Stimulated activated CD4-positive, alpha-beta T cell treated with anti-CD3 and anti-CD28 coated beads, Interleukin-4, amount 100 ng/mL, for 48 hours (primary cell): Measurements from ENCODE around the gene NPR3.

Experiments used
- DNase-seq, 2 donors: peaks; one replicate each; pipeline ENCODE4 v3.0.0-alpha.2; 2020; ENCODE audit warnings: low read depth in 2 of 2

NPR3 gene

GRCh38 chr5:32711681-32712480, 760 bp downstream of the NPR3 start:
- DNase-seq = no peak

GRCh38 chr5:32712481-32713360, 1.6 kb downstream of the NPR3 start:
- DNase-seq = no peak

DNA sequence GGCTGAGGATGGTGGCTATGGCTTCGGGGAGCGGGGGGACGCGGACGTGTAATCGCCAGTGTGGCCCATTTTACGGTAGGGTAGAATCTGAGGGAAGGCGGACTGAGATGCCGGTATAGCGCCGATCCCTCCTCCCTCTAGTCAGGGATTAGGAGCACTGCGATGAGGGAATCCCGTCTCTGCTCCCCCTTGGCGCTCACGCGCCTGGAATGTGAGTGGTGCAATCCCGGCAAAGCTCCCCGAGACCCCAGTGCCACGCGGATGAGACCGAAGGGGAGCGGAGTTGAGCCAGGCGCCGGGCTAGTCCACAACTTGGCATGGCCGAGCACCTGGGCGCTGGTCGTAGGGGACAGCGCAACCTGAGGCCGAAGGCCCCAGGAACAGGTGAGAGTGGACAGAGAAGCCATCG, 2.2 kb downstream of the NPR3 start:
- no peak for DNase-seq

- DNase-seq = no peak
These were observed 2.8 kb downstream of the NPR3 start for GRCh38 chr5:32713770-32714381.

- no peak for DNase-seq
These were observed 3.7 kb downstream of the NPR3 start for GRCh38 chr5:32714836-32715235.

DNA sequence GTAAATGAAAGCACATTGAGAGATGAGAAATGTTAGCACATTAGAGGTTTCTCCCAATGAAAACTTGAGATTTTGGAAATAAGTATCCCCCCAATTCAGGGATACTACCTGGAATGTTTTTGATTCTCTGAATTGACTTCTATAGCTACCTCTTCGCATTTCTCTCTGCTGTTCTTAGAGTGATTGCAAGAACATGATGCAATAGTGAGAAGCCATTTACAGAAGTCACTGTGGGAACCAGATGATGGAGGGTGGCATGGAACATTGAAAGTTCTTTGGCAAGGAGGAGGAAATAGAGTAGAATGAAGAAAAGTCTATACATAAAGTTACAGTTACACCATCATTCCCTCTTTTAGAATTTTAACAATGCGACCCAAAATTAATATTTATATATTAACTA, 9.2 kb downstream of the NPR3 start:
- DNase-seq = no peak

DNA sequence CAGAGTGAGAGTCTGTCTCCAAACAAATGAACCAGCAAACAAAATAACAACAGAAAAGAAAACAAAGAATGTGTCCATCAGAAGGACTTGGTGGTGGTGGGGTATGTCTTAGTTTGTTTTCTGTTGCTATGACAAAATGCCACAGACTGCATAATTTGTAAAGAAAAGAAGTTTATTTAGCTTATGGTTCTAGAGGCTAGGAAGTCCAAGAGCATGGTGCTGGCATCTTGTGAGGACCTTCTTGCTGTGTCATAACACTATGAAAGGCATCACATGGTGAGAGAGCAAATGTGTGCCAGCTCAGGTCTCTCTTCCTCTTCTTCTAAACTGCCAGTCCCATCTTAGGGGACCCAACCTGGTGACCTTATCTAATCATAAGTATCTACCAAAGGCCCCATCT, 10.5 kb downstream of the NPR3 start:
- DNase-seq = no peak

DNA sequence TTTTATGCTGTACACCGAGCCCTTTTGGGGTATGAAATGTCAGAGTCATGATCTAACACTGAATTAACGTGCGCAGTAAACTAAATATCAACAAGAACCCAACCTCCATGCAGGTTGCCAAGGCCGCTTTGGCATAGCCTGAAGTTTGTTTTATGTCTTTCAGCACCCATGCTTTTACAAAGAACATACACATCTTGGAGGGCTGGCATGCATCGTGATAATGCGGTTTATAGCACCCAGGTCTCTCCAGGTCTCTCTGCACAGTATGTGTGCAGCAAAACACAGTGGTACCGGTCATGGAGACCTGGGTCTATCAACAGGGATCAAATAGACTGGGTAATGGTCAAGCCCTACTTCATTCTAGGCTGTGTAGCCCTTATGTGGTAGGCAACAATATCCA, 11.8 kb downstream of the NPR3 start:
- no peak for DNase-seq

DNA sequence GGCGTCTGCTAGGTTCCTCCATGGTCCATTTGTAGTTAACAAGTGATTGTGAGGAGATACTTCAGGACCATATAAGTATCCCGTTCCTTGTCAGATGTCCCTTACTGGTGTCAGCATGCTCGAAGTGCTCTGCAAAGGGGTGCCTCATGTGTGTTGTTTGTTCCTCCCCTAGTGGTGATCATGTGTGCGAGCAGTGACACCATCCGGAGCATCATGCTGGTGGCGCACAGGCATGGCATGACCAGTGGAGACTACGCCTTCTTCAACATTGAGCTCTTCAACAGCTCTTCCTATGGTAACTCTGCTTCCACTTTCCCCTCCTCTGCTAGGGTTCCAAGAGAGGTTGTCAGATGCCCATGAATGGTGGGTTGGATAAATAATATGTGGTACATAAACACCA, 13.4 kb downstream of the NPR3 start:
- DNase-seq = no peak

- no peak for DNase-seq
These were observed 15.0 kb downstream of the NPR3 start for GRCh38 chr5:32726086-32726557.

- DNase-seq = no peak
These were observed 18.5 kb downstream of the NPR3 start for GRCh38 chr5:32729651-32730050.

DNA sequence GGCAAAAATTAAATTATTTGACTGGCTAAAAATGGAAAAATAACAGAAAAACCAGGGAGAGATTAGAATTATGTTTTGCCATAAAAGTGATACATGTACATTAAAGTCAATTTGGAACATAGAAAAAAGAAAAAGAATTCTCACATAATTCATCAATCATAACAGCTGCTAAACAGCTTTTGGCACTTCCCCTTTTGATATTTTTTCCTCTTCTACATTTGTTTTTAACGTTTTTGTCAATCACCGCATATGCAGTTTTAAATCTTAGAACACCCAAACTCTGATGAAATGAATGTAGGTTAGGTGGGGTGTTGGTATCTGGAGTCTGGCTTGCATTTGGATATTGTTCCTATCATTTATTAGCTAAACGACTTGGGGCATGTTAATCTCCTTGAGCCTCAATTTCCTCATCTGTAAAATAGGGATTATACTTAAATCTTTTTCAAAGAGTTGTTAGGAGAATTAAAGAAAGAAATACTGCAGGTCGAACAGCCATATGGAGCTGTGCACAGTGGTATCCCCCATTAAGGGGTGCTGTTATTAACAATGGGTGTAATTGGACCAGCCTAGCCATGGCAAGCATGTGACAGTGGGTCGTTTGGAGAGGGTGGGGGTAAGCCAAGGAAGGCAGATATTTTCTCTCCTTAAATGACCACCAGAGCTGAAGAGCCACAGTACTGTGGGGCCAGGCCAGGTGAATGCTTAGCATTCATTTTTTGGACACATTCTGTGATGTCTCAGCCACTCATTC, 22.6 kb downstream of the NPR3 start:
- no peak for DNase-seq

DNA sequence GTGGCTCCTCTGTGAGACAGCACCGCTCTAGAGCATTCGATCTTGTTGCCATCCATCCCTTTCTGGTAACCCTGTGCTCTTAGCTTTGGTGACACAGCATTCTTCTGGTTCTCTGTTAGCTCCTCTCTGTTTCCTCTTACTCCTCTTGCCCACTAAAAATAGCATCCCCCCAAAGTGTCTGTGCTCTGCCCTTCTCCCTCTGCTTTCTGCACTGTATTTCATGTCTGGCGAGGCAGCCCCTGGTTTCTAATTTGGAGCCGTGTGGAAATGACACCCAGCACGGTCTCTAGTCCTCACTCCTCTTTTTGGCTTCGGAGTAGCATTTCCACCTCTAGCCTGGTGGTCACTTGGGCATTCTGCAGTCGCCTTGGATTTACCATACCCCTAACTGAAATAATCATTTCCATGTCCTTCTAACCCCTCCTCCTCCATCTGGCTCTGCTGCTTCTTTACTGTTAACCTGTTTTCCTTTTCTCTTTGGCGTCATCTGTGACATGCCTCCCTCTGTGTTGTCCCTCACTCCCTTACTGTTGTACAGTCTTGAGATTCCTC, 23.8 kb downstream of the NPR3 start:
- no peak for DNase-seq

GRCh38 chr5:32735512-32735911, 24.4 kb downstream of the NPR3 start:
- DNase-seq = no peak

GRCh38 chr5:32736842-32737241, 25.7 kb downstream of the NPR3 start:
- DNase-seq = no peak

GRCh38 chr5:32740651-32741050, 29.5 kb downstream of the NPR3 start:
- no peak for DNase-seq

- no peak for DNase-seq
These were observed 34.2 kb downstream of the NPR3 start for GRCh38 chr5:32745317-32745716.

DNA sequence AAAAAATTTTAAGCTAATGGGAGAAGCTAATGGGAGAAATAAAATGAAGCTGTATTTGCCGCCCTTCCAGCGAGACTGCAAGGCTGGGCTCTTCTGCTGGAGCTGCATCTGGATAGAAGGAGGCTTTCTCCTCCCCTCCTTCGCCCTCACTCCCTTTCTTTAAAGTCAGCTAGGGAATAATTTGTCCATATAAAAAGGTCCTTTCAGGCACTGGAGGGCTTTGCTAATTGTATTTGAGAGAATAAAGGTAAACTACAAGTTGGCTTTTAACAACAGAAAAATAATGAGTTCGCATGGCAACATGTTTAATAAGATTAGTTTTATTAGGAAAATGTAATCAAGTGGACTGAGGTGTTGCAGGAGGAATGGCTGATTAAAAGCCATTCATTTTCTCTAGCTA, 41.3 kb downstream of the NPR3 start:
- no peak for DNase-seq

GRCh38 chr5:32753051-32753450, 41.9 kb downstream of the NPR3 start:
- DNase-seq = no peak

DNA sequence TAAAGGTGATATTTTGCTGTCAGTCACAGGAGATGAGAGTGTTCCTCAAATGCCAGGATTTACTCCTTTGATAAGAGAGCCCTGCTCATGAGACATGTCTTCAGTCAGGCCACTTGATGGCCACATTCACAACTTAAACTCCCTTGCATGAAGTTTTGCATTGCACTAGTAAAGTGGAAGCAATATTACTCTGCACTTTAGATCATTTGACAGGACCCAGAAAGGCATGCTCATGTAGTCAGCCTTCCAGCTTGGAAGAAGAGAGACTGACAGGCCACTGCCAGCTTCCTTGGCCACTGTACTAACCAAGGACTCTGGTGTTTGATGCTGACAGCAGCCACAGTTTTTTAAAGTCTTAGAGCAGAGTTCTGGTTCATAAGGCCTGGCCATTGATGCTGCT, 42.6 kb downstream of the NPR3 start:
- DNase-seq = no peak

- no peak for DNase-seq
These were observed 43.2 kb downstream of the NPR3 start for GRCh38 chr5:32754284-32754683.
